Neuron (in vitro differentiated cells): Measurements from ENCODE around the gene SLC39A5.

Experiments
- H2AFZ ChIP-seq: one replicate; pipeline ENCODE4 v1.6.1; 2013; ENCODE audit warnings: low read depth, mild to moderate bottlenecking, inconsistent platforms, low read length, moderate library complexity
- H3K27me3 ChIP-seq: one replicate; pipeline ENCODE4 v1.6.1; 2013; ENCODE audit warnings: low read length; ENCODE audit not compliant: insufficient read depth
- H3K36me3 ChIP-seq: one replicate; pipeline ENCODE4 v1.6.1; 2013; ENCODE audit warnings: low read length; ENCODE audit not compliant: insufficient read depth
- H3K4me1 ChIP-seq: one replicate; pipeline ENCODE4 v1.6.1; 2013; ENCODE audit warnings: low read length; ENCODE audit not compliant: insufficient read depth
- H3K4me3 ChIP-seq: 2 replicates; pipeline ENCODE4 v1.5.1; 2013; ENCODE audit warnings: mild to moderate bottlenecking, low read length, moderate library complexity
- H3K9me3 ChIP-seq: one replicate; pipeline ENCODE4 v1.6.1; 2013; ENCODE audit warnings: low read length

SLC39A5 gene

DNA sequence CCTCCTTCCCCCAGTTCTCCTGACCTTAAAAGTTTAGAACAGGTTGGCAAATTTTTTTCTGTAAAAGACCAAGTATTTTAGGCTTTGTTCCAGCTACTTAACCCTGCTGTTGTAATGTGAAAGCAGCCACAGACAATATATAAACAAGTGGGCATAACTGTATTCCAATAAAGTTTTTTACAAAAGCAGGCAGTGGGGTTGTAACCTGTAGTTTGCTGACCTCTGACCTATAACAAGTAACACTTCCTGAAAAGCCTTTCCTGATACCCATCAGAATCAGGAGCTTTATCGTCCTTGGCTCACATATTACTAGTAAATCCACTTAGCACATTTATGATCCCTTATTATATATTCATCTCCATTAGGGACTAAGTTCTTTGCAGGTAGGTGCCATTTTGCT lies 27.5 kb upstream of the SLC39A5 start:
- H3K36me3 ChIP-seq, result peaks cover 25% of the 10 kb centered on the region
- no peaks in the 10 kb centered on the region for H3K9me3 ChIP-seq
- no peak overlapping the region for H2AFZ ChIP-seq
- no peaks in the 10 kb centered on the region for H3K4me1 ChIP-seq
- no peak overlapping the region for H3K4me3 ChIP-seq
- H3K27me3 ChIP-seq, result no peaks in the 10 kb centered on the region

DNA sequence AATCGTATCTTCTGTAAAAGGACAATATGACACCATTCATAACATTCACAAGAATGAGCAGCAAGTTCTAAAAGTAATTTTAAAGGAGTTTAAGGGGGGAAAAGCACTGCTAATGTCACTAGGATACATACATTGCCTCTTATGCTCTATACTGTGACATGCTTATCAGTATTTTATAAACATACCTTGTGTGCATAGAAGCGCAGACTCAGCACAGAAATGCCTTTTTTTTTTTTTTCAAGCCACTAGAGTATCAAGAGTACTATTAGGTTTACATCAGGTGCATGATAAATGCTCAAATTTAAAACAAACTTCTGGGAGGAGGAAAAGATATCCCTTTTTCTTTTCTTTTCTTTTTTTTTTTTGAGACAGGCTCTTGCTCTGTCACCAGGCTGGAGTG lies 27.0 kb upstream of the SLC39A5 start:
- Histone ChIP-seq H3K4me1 (no peaks in the 10 kb centered on the region), H3K9me3 (no peaks in the 10 kb centered on the region), H3K27me3 (no peaks in the 10 kb centered on the region), H3K4me3 (no peak overlapping the region), H2AFZ (no peak overlapping the region), H3K36me3 (peaks cover 30% of the 10 kb centered on the region)

DNA sequence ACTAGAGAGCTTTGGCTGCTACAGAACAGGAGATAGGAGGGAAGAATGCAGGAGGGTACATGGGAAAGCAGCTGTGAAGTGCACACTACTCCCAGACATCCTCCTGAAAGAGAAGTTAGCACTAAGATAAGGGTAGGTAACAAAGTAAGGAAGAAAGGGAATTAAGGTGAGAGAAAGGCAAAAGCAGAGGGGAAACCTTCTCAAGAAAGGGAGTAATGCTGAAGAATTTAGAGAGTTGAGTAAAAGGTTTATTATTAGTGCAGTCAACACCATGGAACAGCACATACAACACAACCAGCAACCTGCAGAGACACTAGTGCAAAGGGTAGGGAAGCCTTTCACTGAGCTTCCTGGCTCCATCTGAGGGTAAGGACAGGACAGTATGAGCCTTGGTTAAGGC lies 25.6 kb upstream of the SLC39A5 start:
- no peaks in the 10 kb centered on the region for H3K4me1 ChIP-seq
- H3K4me3 ChIP-seq, result no peak overlapping the region
- H2AFZ ChIP-seq, result no peak overlapping the region
- peaks cover 37% of the 10 kb centered on the region for H3K36me3 ChIP-seq
- H3K27me3 ChIP-seq, result no peaks in the 10 kb centered on the region
- no peaks in the 10 kb centered on the region for H3K9me3 ChIP-seq

DNA sequence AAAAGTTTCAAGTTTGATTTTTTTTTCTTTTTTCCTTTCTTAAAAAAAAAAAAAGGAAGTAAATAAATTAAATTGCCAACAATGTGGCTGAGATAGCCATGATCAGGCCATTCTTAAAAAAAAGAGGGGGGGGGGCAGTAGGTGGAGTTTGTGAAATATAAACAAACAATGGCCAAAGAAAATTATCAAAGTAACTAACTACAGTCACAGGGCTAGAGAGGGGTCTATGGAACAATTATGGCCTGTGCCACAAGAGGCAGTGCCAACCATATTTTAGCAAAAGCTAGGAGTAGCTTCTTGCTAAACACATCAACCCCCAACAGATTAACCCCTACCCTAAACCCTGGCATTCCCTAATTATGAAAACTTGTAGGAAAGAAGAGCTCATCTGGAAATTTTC lies 24.4 kb upstream of the SLC39A5 start:
- H2AFZ ChIP-seq, result no peak overlapping the region
- no peaks in the 10 kb centered on the region for H3K4me1 ChIP-seq
- H3K27me3 ChIP-seq, result no peaks in the 10 kb centered on the region
- no peaks in the 10 kb centered on the region for H3K9me3 ChIP-seq
- peaks cover 45% of the 10 kb centered on the region for H3K36me3 ChIP-seq
- H3K4me3 ChIP-seq, result no peak overlapping the region

DNA sequence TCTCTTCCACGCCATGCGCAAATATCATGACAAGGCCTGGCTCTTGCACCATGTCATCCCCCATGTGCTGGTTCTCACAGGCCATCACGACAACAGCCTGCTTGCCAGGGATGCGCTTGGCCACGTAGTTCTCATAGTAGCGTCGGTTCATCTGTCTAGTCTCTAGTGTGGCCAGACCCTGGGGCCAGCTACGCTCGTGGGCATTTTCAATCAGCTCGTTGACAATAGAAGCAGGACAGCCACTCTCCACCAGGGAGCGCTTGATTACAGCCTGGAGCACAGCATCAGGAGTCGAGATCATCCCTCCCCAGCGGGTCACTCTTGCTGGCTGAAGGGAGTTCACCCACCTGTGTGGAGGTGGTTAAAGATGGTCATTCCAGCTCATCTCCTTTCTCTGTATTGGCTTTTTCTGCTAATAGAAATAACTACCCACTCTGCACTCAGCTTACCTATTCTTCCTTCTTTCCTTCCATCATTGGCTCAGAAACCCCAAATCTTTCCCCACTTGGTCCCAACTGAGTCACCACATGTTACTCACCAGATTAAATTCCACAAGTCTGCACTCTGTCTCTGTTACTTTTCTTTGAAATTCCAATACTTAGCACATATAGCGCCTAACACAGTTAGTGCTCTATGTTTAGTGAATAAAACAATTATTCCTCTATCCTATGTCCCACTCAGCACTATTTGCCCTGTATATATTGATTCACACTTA lies 23.2 kb upstream of the SLC39A5 start:
- H3K9me3 ChIP-seq, result no peaks in the 10 kb centered on the region
- H3K27me3 ChIP-seq, result no peaks in the 10 kb centered on the region
- no peaks in the 10 kb centered on the region for H3K4me1 ChIP-seq
- peaks cover 54% of the 10 kb centered on the region for H3K36me3 ChIP-seq
- no peak overlapping the region for H3K4me3 ChIP-seq
- no peak overlapping the region for H2AFZ ChIP-seq

DNA sequence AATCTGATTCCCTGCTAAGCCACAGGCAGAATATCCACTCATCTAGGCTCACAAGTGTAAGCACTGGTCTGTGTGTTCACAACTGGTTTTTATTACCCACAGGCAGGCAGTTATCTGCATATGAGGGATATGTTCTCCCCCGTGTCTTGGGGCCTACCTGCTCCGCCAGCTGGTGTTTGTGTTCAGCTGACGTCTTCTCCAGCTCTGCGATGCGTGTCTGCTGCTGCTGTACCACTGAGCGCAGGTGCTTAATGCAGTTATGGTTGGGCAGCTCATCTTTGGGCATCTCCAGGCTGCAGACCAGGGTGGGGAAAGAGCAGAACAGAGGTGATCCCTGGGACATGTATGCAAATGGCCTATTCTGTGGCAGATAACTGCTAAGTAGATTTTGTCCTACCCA lies 21.8 kb upstream of the SLC39A5 start:
- Histone ChIP-seq H3K36me3 (peaks cover 67% of the 10 kb centered on the region), H3K4me1 (no peaks in the 10 kb centered on the region), H3K4me3 (no peak overlapping the region), H3K9me3 (no peaks in the 10 kb centered on the region), H2AFZ (no peak overlapping the region), H3K27me3 (no peaks in the 10 kb centered on the region)

DNA sequence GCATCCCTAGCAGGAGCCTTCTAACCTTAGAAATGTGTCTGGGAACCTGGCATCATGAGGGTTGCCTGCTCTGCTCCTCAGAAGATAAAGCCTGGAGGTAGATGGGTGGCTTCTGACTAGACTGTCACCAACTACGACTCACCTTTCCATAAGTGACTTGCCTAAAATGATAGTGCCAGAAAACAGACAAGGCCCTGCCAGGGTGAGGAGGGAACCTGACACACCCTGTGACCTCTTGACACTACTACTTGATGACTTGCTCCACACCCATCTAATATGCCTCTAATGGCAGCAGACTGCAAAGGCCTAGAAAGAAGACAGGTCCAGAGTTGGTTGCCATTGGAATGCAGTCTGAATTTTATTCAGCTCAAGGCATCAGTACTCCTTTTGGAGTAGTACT lies 17.5 kb upstream of the SLC39A5 start:
- no peaks in the 10 kb centered on the region for H3K9me3 ChIP-seq
- H3K4me3 ChIP-seq, result no peak overlapping the region
- no peaks in the 10 kb centered on the region for H3K4me1 ChIP-seq
- H3K36me3 ChIP-seq, result peaks cover 69% of the 10 kb centered on the region
- H2AFZ ChIP-seq, result no peak overlapping the region
- no peaks in the 10 kb centered on the region for H3K27me3 ChIP-seq

DNA sequence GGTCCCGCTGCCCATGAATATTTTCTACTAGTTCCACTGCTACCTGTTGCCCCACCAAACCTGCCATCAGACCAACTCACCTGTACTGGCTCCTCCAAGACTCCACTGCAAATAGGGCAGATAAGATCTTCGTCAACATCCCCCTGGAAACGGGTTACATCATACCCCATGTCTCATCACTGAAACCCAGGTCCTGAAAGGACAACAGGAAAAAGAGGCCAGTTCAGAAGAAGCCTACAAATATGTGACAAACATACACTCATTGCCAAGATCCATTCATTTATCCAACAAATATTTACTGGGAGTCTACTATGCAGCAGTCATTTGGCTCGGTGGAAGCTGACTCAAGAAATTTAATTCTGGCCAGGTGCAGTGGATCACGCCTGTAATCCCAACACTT lies 16.0 kb upstream of the SLC39A5 start:
- H3K36me3 ChIP-seq, result peaks cover 60% of the 10 kb centered on the region
- H3K4me1 ChIP-seq, result no peaks in the 10 kb centered on the region
- H2AFZ ChIP-seq, result no peak overlapping the region
- H3K27me3 ChIP-seq, result no peaks in the 10 kb centered on the region
- H3K4me3 ChIP-seq, result no peak overlapping the region
- H3K9me3 ChIP-seq, result peaks cover 2% of the 10 kb centered on the region

DNA sequence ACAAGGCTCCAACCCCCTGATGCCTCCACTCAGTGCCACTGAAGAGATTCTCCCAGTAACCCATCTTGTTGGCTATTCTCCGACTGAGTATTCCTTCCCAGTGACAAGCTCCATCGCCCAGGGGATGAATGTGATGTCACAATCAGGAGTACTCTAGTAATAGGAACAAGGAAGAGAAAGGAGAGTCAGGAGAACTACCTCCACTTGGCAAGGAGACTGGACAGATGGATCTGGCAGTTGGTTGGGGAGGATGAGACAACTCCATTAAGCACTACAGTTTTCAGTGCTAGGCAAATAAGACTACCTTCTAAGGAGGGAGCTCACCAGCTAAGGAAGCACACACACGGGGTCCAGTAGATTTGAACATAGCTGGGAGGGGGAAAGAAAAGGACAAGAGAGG lies 13.4 kb upstream of the SLC39A5 start:
- Histone ChIP-seq H3K4me3 (no peak overlapping the region), H3K36me3 (peaks cover 41% of the 10 kb centered on the region), H3K9me3 (peaks cover 2% of the 10 kb centered on the region), H2AFZ (no peak overlapping the region), H3K27me3 (no peaks in the 10 kb centered on the region), H3K4me1 (peaks cover 6% of the 10 kb centered on the region)

DNA sequence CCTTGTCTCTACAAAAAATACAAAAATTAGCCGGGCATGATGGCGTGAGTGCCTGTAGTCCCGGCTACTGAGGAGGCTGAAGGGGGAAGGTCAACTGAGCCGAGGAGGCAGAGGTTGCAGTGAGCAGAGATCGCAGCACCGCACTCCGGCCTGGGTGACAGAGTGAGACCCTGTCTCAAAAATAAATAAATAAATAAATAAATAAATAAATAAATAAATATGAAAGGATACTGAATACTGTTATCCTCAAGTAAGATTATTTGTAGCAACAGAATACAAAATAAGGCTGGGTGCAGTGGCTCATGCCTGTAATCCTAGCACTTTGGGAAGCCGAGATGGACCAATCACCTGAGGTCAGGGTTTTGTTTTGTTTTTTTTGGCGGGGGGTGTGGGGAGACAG lies 10.0 kb upstream of the SLC39A5 start:
- Histone ChIP-seq H3K27me3 (no peaks in the 10 kb centered on the region), H3K4me1 (peaks cover 20% of the 10 kb centered on the region), H3K4me3 (no peak overlapping the region), H3K36me3 (peaks cover 12% of the 10 kb centered on the region), H2AFZ (no peak overlapping the region), H3K9me3 (peaks cover 2% of the 10 kb centered on the region)

DNA sequence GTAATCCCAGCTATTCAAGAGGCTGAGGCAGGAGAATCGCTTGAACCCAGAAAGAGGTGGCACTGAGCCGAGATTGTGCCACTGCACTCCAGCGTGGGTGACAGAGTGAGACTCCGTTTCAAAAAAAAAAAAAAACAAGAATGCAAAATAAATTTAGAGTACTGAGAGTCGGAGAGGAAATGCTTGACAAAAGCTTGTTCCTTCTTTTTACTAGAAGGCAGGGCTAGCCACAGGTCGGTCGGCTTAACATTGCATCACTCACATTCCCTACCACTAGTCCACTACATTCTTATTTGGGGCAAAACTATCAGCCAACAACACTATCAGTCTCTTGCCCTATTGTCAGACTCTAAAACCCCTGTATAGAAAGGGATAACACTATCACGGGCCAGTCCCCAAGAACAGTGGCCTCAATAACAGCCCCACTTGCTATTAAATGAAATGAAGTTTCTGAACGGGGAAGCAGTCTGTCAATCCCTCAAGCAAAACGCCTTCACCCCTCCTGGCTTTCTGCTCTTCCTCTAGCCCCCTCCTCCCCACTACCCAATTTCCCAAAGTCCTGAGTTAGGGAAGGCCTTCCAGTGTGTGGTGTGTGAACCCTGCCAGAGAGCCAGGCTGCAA lies 9.1 kb upstream of the SLC39A5 start:
- H3K4me3 ChIP-seq, result peak overlapping the region; percentile 76
- H2AFZ ChIP-seq, result no peak overlapping the region
- peaks cover 2% of the 10 kb centered on the region for H3K9me3 ChIP-seq
- H3K4me1 ChIP-seq, result peaks cover 26% of the 10 kb centered on the region
- peaks cover 7% of the 10 kb centered on the region for H3K36me3 ChIP-seq
- H3K27me3 ChIP-seq, result no peaks in the 10 kb centered on the region

DNA sequence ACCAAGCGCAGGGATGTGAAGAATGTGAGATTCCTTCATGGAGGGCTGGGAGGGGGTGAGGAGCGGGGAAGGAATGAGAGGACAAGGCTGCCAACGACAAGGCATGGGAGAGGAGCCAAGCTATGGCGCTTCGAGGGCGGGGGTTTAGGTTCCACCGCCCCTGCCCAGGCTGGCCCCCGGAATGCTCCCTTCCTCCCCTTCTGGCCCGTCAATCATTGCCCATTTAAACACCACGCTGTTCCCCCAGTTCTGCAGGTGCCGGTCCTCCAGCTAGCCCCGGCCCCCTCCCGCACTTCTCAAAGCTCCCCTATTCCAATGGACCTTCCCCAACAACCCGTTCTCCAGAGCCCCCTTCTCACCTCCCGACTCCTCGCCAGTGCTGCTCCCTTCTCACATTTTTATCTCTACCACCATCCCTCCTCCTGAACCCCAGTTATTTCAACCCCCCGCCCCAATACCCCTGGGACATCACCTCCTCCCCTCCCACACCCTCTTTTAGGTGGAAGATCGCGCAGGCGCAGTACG lies 8.6 kb upstream of the SLC39A5 start:
- Histone ChIP-seq H2AFZ (peak overlapping the region; percentile 22), H3K4me3 (peak overlapping the region; percentile 76), H3K9me3 (peaks cover 2% of the 10 kb centered on the region), H3K36me3 (peaks cover 7% of the 10 kb centered on the region), H3K27me3 (no peaks in the 10 kb centered on the region), H3K4me1 (peaks cover 26% of the 10 kb centered on the region)

DNA sequence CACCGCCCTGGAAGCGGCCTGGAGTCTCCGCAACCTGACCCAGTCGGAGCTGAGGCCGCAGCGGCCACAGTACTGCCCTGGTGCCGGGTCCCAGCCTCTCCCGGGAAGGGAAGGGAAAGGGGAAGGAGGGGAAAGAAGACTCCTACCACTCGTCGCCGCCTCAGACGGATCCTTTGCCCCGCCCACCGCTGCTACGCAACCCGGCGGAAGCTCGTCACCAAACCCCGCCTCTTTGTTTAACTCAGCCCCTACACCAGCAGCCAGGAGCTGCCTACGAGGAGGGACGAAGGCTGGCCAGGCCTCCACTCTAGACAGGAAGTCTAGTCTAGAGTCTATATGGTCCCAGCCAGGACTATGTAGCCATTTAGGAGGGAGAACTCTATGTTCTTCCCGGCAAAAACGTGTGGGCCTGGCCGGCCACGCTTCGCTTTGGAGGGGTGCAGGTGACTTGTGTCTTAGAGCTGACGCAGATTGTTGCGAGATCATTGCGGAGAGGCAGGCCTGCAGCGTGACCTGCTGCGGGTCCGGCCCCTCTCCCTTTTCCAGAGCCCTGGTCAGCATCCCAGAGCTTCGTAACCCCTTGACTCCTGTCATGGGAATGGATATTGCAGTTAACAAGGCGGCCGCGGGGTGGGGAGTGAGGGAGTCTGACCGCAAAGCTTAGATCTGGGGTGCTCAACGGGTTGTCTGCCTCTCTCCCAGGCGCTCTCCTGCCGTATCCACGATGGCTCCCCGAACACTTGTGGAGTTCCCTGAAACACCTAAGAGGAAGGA lies 7.9 kb upstream of the SLC39A5 start, which contains the start of gene RNF41:
TSS of gene RNF41 (minus strand) at position 166 of the 774 bp plus-strand sequence. CDS start 7,875 bp downstream, outside the sequence.
- Histone ChIP-seq H3K36me3 (peaks cover 4% of the 10 kb centered on the region), H3K9me3 (peaks cover 2% of the 10 kb centered on the region), H3K4me3 (peak within 1 kb of the TSS; percentile 76), H3K4me1 (peaks cover 26% of the 10 kb centered on the region), H2AFZ (peak within 1 kb of the TSS; percentile 52), H3K27me3 (no peaks in the 10 kb centered on the region)
